GM21423 (cell line): Measurements from ENCODE around the gene HINFP.
A peak's percentile ranks its signal among the peaks of the same experiment; 100 is the strongest.

ENCODE experiments used
- ATAC-seq: cut with Tn5 transposase; IDR thresholded peaks from one replicate; pipeline ENCODE4 v1.9.1; 2021; ENCODE audit warnings: mild to moderate bottlenecking, moderate library complexity; ENCODE audit not compliant: unreplicated experiment

Gene HINFP, protein sequence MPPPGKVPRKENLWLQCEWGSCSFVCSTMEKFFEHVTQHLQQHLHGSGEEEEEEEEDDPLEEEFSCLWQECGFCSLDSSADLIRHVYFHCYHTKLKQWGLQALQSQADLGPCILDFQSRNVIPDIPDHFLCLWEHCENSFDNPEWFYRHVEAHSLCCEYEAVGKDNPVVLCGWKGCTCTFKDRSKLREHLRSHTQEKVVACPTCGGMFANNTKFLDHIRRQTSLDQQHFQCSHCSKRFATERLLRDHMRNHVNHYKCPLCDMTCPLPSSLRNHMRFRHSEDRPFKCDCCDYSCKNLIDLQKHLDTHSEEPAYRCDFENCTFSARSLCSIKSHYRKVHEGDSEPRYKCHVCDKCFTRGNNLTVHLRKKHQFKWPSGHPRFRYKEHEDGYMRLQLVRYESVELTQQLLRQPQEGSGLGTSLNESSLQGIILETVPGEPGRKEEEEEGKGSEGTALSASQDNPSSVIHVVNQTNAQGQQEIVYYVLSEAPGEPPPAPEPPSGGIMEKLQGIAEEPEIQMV

DNA sequence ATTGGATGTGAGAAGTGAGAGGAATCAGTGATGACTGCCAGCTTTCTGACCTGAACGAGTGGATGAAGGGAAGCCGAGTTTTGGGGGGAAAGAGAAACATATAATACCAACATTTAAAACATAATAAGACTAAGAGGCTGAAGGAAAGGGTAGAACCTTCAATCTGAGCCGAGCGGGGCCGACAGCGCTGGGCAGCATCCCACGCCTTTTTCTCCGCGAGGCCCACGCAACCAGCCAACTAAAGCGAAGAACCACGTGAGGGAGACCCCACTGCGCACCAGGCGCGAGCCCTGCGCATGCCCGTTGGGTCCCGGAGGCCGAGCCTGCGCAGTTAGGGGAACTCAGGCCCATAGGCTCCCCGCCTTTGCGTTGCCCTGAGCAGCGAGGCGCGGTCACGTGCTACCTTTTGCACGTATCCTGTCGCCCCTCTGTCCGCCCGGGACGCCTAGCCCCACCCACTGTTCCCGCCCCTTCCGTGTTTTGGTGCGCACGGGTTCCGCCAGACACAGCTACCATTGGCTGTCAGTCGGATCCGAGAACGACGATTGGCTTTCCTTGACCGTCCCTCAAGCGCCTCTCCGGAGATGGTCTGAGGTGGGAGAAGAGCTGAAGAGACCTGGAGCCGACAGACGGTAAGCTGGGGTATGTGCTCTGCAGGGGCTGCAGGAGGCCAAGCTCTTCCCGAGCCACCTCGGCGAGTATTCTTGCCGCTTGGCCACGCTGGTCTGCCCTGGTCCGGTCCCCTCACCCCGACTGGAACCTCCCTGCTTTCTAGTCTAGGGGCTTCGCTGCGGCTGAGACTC, at the start of gene HINFP:
HINFP (plus strand) TSS at position 573 of the 803 bp plus-strand sequence. CDS start 5,365 bp downstream, outside the sequence.
- peak; percentile 96 for ATAC-seq

DNA sequence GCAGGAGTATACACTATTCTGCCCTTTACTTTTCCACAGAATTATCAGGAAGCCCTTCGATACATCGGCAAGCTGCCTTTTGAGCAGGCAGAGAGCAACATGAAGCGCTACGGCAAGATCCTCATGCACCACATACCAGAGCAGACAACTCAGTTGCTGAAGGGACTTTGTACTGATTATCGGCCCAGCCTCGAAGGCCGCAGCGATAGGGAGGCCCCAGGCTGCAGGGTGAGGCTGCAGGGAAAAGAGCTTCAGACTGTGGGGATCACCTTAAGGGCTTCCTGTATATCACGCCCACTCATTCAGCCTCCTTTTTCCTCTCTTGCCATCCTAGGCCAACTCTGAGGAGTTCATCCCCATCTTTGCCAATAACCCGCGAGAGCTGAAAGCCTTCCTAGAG, 43.5 kb upstream of the HINFP start:
- no peak for ATAC-seq

GRCh38 chr11:119078675-119079420, 42.5 kb upstream of the HINFP start:
- no peak for ATAC-seq

DNA sequence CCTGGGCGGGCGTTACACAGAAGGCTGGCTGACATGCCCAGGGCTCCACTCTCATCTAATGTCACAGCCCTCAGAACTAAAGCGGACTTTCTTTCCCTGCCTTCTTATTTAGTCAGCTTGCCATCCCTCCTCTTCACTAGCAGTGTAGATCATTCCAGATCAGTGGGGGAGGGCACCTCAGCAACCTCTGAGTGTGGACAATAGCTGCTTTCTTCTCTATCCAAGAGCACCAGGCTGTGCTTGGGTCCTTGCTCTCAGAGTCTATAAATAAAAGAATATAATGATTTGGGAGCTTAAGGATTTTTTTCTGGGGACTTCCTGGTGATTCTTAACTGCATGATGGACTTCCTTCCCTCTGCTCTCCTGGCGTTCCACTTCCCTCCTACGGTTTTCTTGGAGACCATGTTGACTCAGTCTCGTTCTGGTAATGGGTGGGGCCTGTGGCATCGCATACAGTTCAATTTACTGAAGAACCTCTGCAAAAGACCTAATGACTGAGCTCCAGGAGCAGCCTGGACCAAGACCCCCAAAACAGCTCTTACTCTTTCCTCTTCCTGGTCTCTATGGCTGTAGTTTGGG, 39.6 kb upstream of the HINFP start:
- no peak for ATAC-seq

- ATAC-seq: peak; percentile 86
Measured at GRCh38 chr11:119084663-119085436, 36.5 kb upstream of the HINFP start, which contains the start of gene HMBS. Gene HMBS, plus strand, starts transcription at chr11:119084881. Its CDS starts 153 bp downstream, at chr11:119085034.

DNA sequence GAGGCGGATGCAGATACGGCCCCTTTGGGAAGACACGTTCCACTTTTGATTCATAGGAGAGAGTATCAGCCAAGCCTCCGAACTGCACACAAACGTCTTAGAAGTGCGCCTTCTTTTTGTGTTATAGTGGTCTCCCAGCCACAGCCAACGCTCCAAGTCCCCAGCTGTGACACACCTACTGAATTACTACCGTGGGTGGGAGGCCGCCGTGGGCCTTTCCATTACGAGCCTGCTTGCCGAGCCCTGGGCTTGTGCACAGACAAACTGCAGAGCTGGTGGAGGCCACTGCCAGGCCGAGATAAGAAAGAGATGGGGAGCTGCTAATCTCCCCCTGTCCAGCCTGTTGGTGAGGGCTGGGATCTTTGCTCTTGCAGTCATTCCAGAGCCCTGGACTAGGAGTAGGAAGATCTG, 35.9 kb upstream of the HINFP start:
- peak; percentile 29 for ATAC-seq

GRCh38 chr11:119087123-119087522, 34.3 kb upstream of the HINFP start:
- ATAC-seq: no peak

GRCh38 chr11:119087747-119088241, 33.6 kb upstream of the HINFP start:
- no peak for ATAC-seq

DNA sequence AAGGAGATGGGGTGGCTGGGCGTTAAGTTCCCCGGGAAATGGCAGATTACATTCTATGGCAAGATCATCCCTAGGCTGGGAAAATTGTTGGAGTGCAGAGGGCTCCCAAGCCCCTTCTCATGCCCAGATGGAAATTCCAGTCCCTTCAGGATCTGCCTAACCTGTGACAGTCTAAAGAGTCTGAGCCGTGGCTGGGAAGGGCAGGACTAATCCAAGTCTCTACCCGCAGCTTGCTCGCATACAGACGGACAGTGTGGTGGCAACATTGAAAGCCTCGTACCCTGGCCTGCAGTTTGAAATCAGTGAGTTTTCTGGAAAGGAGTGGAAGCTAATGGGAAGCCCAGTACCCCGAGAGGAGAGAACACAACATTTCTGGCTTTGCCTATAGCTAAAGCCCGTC, 33.0 kb upstream of the HINFP start:
- no peak for ATAC-seq

- no peak for ATAC-seq
Measured at GRCh38 chr11:119089319-119089718, 32.1 kb upstream of the HINFP start.

GRCh38 chr11:119091178-119091577, 30.2 kb upstream of the HINFP start:
- ATAC-seq: no peak

GRCh38 chr11:119091966-119092879, 29.2 kb upstream of the HINFP start:
- ATAC-seq: no peak

GRCh38 chr11:119092880-119093842, 28.2 kb upstream of the HINFP start:
- no peak for ATAC-seq

DNA sequence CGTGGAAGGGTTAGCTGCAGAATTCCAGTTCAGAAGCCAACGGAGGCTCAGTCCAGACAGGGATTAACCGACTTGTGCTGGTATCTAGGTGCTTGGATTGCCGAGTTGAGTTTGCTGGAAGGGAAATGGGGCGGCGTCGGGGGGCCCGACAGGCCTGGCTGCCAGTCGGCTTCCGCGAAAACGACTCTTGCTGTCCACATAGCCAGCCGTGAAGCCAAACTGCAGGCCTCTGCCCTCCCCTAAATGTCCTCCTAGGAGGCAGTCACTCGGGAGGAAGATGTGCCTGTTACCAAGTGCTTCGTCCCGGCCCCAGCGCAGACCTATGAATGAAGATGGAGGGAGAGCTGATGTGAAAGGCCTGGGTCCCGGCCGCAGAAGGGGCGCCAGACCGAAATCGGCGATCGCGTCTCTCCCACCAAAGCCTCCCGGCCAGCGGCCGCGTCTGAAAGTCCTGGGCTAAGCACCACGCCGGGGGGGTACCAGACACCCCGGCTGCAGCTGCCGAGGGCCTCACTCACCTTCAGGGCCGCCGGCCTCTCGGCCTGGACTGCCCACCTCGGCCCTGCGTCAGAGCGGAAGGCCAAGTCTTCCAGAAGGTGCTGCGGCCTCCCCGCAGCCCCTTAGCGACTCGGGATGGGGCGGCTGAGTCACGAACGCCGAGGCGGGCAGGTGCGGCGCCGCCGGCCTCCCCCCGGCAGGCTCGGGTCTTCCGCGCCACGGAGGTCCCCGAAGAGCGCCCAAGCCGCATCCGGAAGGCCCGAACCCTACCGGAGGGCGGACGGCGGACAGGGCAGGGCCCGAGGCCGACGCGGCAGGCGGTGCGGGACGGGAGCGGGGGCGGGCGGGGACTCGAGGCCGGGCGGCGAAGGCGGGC, 27.2 kb upstream of the HINFP start:
- ATAC-seq: peak; percentile 6

DNA sequence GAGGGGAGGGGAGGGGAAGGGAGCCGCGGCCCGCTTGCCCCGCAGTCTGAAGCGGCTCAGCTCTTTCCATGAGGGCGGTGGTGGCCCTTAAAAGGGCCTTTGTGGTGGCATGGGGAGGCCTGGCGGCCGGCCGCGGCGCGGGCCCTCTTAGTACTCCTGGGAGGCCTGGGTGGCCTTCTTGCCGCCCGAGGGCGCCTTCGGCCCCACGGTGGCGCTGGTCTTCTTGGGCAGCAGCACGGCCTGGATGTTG, 26.6 kb upstream of the HINFP start:
- ATAC-seq: peak; percentile 36

- ATAC-seq: peak; percentile 78
Measured at GRCh38 chr11:119095066-119095880, 26.1 kb upstream of the HINFP start.
